Stimulated activated CD8-positive, alpha-beta memory T cell treated with anti-CD3 and anti-CD28 coated beads, Interleukin-2, amount 100 ng/mL, for 1 hour (primary cell): ENCODE data around the gene OLIG3.

Experiments
- DNase-seq, 2 donors: peaks; one replicate each; pipeline ENCODE4 v3.0.0-alpha.2; 2020; ENCODE audit warnings: low read depth in 2 of 2

OLIG3 gene

GRCh38 chr6:137494281-137494987 lies at the start of gene OLIG3:
OLIG3 (minus strand) TSS chr6:137494394; CDS start chr6:137494170, 224 bp downstream.
- no peak for DNase-seq

- no peak for DNase-seq
Measured at GRCh38 chr6:137543114-137543513, 48.9 kb upstream of the OLIG3 start.

GRCh38 chr6:137542713-137543112 lies 48.5 kb upstream of the OLIG3 start:
- DNase-seq, result no peak

- no peak for DNase-seq
Measured at GRCh38 chr6:137541534-137542063, 47.4 kb upstream of the OLIG3 start.

- no peak for DNase-seq
Measured at GRCh38 chr6:137536104-137536773, 42.0 kb upstream of the OLIG3 start.

- no peak for DNase-seq
Measured at GRCh38 chr6:137531376-137532092, 37.3 kb upstream of the OLIG3 start.

GRCh38 chr6:137530404-137530803 lies 36.2 kb upstream of the OLIG3 start:
- no peak for DNase-seq

- no peak for DNase-seq
Measured at GRCh38 chr6:137522831-137523230, 28.6 kb upstream of the OLIG3 start.

- DNase-seq, result no peak
Measured at GRCh38 chr6:137522198-137522798, 28.1 kb upstream of the OLIG3 start.

- DNase-seq, result no peak
Measured at GRCh38 chr6:137520520-137520919, 26.3 kb upstream of the OLIG3 start.

GRCh38 chr6:137519629-137520176 lies 25.5 kb upstream of the OLIG3 start:
- no peak for DNase-seq

GRCh38 chr6:137518386-137518983 lies 24.3 kb upstream of the OLIG3 start:
- DNase-seq, result no peak

- DNase-seq, result no peak
Measured at GRCh38 chr6:137514418-137514817, 20.2 kb upstream of the OLIG3 start.

GRCh38 chr6:137512757-137513605 lies 18.8 kb upstream of the OLIG3 start:
- no peak for DNase-seq

- DNase-seq, result no peak
Measured at GRCh38 chr6:137510923-137511322, 16.7 kb upstream of the OLIG3 start.

- DNase-seq, result no peak
Measured at GRCh38 chr6:137498481-137499190, 4.4 kb upstream of the OLIG3 start.

- DNase-seq, result no peak
Measured at GRCh38 chr6:137497721-137498463, 3.7 kb upstream of the OLIG3 start.

- DNase-seq, result no peak
Measured at GRCh38 chr6:137496909-137497720, 2.9 kb upstream of the OLIG3 start.
